NAMALWA (cell line): Measurements from ENCODE around the gene FOXP1.

ENCODE experiments used
- DNase-seq: peaks from one replicate; pipeline ENCODE4 v3.0.0-alpha.2; 2015; ENCODE audit warnings: low spot score

The FOXP1 gene

GRCh38 chr3:71060536-71060935, 523.0 kb downstream of the FOXP1 start:
- no peak for DNase-seq

- DNase-seq = no peak
Measured at GRCh38 chr3:71057526-71057894, 526.0 kb downstream of the FOXP1 start.

GRCh38 chr3:71056327-71056726, 527.2 kb downstream of the FOXP1 start:
- DNase-seq = no peak

- no peak for DNase-seq
Measured at GRCh38 chr3:71055257-71056001, 528.1 kb downstream of the FOXP1 start.

- DNase-seq = no peak
Measured at GRCh38 chr3:71054312-71054711, 529.2 kb downstream of the FOXP1 start.

GRCh38 chr3:71053495-71053894, 530.0 kb downstream of the FOXP1 start:
- DNase-seq = no peak

GRCh38 chr3:71052716-71053115, 530.8 kb downstream of the FOXP1 start:
- no peak for DNase-seq

GRCh38 chr3:71051893-71052687, 531.4 kb downstream of the FOXP1 start:
- no peak for DNase-seq

- DNase-seq = no peak
Measured at GRCh38 chr3:71051259-71051595, 532.3 kb downstream of the FOXP1 start.

- DNase-seq = no peak
Measured at GRCh38 chr3:71050538-71051258, 532.8 kb downstream of the FOXP1 start.

- DNase-seq = no peak
Measured at GRCh38 chr3:71050166-71050537, 533.4 kb downstream of the FOXP1 start.

- DNase-seq = no peak
Measured at GRCh38 chr3:71048948-71049347, 534.6 kb downstream of the FOXP1 start.

- DNase-seq = no peak
Measured at GRCh38 chr3:71047616-71048531, 535.7 kb downstream of the FOXP1 start.

- no peak for DNase-seq
Measured at GRCh38 chr3:71046791-71047190, 536.7 kb downstream of the FOXP1 start.

GRCh38 chr3:71045917-71046282, 537.6 kb downstream of the FOXP1 start:
- DNase-seq = no peak

- no peak for DNase-seq
Measured at GRCh38 chr3:71045212-71045916, 538.2 kb downstream of the FOXP1 start.

- DNase-seq = no peak
Measured at GRCh38 chr3:71042759-71043158, 540.8 kb downstream of the FOXP1 start.

GRCh38 chr3:71041371-71041770, 542.2 kb downstream of the FOXP1 start:
- no peak for DNase-seq

- no peak for DNase-seq
Measured at GRCh38 chr3:71039332-71039731, 544.2 kb downstream of the FOXP1 start.

GRCh38 chr3:71037775-71038174, 545.8 kb downstream of the FOXP1 start:
- no peak for DNase-seq

- no peak for DNase-seq
Measured at GRCh38 chr3:71035886-71036285, 547.6 kb downstream of the FOXP1 start.
